GM10266 (cell line): Measurements from ENCODE around the gene SPTSSB.

Experiments
- DNase-seq: peaks from one replicate; pipeline ENCODE4 v3.0.0; 2012; ENCODE audit errors: extremely low spot score
- CTCF ChIP-seq: IDR thresholded peaks from 2 replicates; pipeline ENCODE4 v1.5.1; 2012; ENCODE audit warnings: mild to moderate bottlenecking, low read depth; ENCODE audit not compliant: control insufficient read depth, insufficient read depth; ENCODE audit errors: missing control alignments

The SPTSSB gene

GRCh38 chr3:161369531-161369930 lies 1.8 kb downstream of the SPTSSB start:
- DNase-seq: no peak
- no peak for TF ChIP-seq CTCF

GRCh38 chr3:161366094-161366493 lies 5.2 kb downstream of the SPTSSB start:
- DNase-seq: no peak
- no peak for TF ChIP-seq CTCF

GRCh38 chr3:161358488-161358887 lies 12.8 kb downstream of the SPTSSB start:
- TF ChIP-seq CTCF: no peak
- DNase-seq: no peak

GRCh38 chr3:161356287-161356686 lies 15.0 kb downstream of the SPTSSB start:
- no peak for DNase-seq
- TF ChIP-seq CTCF: no peak

GRCh38 chr3:161355508-161355907 lies 15.8 kb downstream of the SPTSSB start:
- DNase-seq: no peak
- TF ChIP-seq CTCF: no peak

GRCh38 chr3:161354554-161354953 lies 16.8 kb downstream of the SPTSSB start:
- no peak for DNase-seq
- TF ChIP-seq CTCF: no peak

- DNase-seq: no peak
Observed at GRCh38 chr3:161351330-161351729, 20.0 kb downstream of the SPTSSB start.

More at GRCh38 chr3:161351330-161351729, 20.0 kb downstream of the SPTSSB start:
- TF ChIP-seq CTCF: no peak
